ENCODE data around the gene LCOR. TPM values are rescaled to one million over a fixed set of nuclear protein-coding genes. Genes with fewer than 3 reads are reported as not detected.

LCOR gene
- total and polyA plus RNA-seq, 9 of the 15 experiments (the other 6 are each of a cell fraction or from before 2014, with no cell fraction given): 3.6 to 25.2 (median 14.4) TPM

DNA sequence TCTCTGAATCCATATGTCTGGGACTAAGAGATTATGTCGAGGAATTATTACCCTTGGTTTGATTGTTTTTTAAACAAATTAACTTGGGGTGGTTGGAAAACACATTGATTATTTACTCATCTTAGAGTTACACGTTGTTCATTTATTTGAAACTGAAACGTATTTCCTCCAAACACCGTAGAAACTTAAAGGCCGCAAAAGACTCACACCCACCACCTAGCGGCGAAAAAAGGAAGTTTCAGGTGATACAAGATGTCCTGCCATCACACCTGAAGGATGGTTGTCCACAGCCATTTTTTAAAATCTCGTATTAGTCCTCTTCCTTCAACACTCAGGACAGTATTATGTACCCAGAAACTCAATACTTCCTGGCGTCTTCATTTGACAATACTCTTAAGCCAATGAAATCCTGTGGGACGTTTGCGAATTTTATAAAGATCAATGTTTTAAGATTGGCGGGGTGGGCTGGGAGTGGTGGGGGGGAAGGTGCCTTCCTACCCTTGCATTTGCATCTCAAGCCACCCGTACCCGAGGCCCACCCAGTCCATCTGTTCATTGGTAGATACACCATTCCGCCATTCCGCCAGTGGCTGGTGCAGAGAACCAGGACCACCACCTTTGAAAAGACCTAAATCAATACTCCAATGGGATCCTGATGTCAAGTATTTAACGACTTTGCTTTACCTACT is 1.4 kb upstream of the LCOR start (continued):
- TF ChIP-seq, protein P1, sequence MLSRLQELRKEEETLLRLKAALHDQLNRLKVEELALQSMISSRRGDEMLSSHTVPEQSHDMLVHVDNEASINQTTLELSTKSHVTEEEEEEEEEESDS (CRISPR knock-in tag; IDR thresholded peaks at IDR 0.05): no peak
- TF ChIP-seq KDM1A (IDR thresholded peaks at IDR 0.05) (no peak), PHF20 (IDR thresholded peaks at IDR 0.05; ENCODE audit: partially characterized antibody) (no peak), HLTF (IDR thresholded peaks at IDR 0.05) (no peak), CUX1 (CRISPR knock-in tag; IDR thresholded peaks at IDR 0.05) (no peak), MTF1 (CRISPR knock-in tag; IDR thresholded peaks at IDR 0.05; ENCODE audit: borderline replicate concordance) (no peak), PML (IDR thresholded peaks at IDR 0.05; ENCODE audit: low read length) (no peak), MYNN (IDR thresholded peaks at IDR 0.05) (no peak), MYNN (CRISPR knock-in tag; IDR thresholded peaks at IDR 0.05) (no peak), ZFX (CRISPR knock-in tag; IDR thresholded peaks at IDR 0.05) (peak; percentile 67), CXXC5 (CRISPR knock-in tag; IDR thresholded peaks at IDR 0.05) (peak; percentile 32; the same call in 1 of the 2 replicates)
- TF ChIP-seq, protein P2, sequence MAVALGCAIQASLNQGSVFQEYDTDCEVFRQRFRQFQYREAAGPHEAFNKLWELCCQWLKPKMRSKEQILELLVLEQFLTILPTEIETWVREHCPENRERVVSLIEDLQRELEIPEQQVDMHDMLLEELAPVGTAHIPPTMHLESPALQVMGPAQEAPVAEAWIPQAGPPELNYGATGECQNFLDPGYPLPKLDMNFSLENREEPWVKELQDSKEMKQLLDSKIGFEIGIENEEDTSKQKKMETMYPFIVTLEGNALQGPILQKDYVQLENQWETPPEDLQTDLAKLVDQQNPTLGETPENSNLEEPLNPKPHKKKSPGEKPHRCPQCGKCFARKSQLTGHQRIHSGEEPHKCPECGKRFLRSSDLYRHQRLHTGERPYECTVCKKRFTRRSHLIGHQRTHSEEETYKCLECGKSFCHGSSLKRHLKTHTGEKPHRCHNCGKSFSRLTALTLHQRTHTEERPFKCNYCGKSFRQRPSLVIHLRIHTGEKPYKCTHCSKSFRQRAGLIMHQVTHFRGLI (CRISPR knock-in tag; IDR thresholded peaks at IDR 0.05): no peak
- TF ChIP-seq, protein P3, sequence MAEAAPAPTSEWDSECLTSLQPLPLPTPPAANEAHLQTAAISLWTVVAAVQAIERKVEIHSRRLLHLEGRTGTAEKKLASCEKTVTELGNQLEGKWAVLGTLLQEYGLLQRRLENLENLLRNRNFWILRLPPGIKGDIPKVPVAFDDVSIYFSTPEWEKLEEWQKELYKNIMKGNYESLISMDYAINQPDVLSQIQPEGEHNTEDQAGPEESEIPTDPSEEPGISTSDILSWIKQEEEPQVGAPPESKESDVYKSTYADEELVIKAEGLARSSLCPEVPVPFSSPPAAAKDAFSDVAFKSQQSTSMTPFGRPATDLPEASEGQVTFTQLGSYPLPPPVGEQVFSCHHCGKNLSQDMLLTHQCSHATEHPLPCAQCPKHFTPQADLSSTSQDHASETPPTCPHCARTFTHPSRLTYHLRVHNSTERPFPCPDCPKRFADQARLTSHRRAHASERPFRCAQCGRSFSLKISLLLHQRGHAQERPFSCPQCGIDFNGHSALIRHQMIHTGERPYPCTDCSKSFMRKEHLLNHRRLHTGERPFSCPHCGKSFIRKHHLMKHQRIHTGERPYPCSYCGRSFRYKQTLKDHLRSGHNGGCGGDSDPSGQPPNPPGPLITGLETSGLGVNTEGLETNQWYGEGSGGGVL (CRISPR knock-in tag; IDR thresholded peaks at IDR 0.05): no peak
- TF ChIP-seq, protein P4, sequence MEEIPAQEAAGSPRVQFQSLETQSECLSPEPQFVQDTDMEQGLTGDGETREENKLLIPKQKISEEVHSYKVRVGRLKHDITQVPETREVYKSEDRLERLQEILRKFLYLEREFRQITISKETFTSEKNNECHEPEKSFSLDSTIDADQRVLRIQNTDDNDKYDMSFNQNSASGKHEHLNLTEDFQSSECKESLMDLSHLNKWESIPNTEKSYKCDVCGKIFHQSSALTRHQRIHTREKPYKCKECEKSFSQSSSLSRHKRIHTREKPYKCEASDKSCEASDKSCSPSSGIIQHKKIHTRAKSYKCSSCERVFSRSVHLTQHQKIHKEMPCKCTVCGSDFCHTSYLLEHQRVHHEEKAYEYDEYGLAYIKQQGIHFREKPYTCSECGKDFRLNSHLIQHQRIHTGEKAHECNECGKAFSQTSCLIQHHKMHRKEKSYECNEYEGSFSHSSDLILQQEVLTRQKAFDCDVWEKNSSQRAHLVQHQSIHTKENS (CRISPR knock-in tag; IDR thresholded peaks at IDR 0.05): no peak
- TF ChIP-seq, protein P5, sequence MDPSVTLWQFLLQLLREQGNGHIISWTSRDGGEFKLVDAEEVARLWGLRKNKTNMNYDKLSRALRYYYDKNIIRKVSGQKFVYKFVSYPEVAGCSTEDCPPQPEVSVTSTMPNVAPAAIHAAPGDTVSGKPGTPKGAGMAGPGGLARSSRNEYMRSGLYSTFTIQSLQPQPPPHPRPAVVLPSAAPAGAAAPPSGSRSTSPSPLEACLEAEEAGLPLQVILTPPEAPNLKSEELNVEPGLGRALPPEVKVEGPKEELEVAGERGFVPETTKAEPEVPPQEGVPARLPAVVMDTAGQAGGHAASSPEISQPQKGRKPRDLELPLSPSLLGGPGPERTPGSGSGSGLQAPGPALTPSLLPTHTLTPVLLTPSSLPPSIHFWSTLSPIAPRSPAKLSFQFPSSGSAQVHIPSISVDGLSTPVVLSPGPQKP (CRISPR knock-in tag; IDR thresholded peaks at IDR 0.05): no peak
